Adrenal gland (tissue), 5 donors: Measurements from ENCODE around the gene SDC4.

Experiments
- CTCF ChIP-seq, 6 experiments: fragments of 450-650 bp in 4 of 6; fragments of 200-600 bp in 2 of 6; sonication (generic) in 1 of 6; IDR thresholded peaks; 1 replicate in 5 of 6; 2 replicates in 1 of 6; pipeline versions ENCODE4 v1.5.1 to v1.8.0; 2016 to 2021; ENCODE audit warnings: antibody characterized with exemption in 6 of 6, mild to moderate bottlenecking in 2 of 6, moderate library complexity in 1 of 6
- POLR2A ChIP-seq, 2 donors: fragments of 450-650 bp; IDR thresholded peaks; one replicate each; pipeline ENCODE4 v1.6.1; 2017; ENCODE audit warnings: antibody characterized with exemption in 2 of 2, mild to moderate bottlenecking in 2 of 2, moderate library complexity in 1 of 2
- donor health status: DM: no; HTN: no; CAD: no.

GRCh38 chr20:45318948-45319347 is 29.3 kb downstream of the SDC4 start:
- no peak for TF ChIP-seq POLR2A (IDR thresholded peaks at IDR 0.05)
- TF ChIP-seq CTCF (IDR thresholded peaks at IDR 0.05), result no peak
